Upper lobe of left lung (tissue), 6 donors: ENCODE results near the gene PRLR. TPM values are rescaled to one million over a fixed set of nuclear protein-coding genes. Genes with fewer than 3 reads are reported as not detected.

ENCODE experiments used
- ATAC-seq, 2 donors: fragments of 200-7000 bp; cut with Tn5 transposase; one replicate each; pipeline ENCODE4 v1.9.1; 2022; ENCODE audit warnings: mild to moderate bottlenecking in 2 of 2, moderate library complexity in 2 of 2; ENCODE audit not compliant: low FRiP score in 2 of 2
- DNase-seq, 2 donors: peaks; one replicate each; pipeline ENCODE4 v3.0.0-alpha.2; 2019 to 2020
- H3K27ac ChIP-seq, 4 donors: fragments of 200-600 bp; sonication (generic); one replicate each; pipeline ENCODE4 v1.5.1; 2016 to 2019
- H3K27me3 ChIP-seq, 4 donors: fragments of 200-600 bp; sonication (generic); one replicate each; pipeline ENCODE4 v1.5.1; 2017 to 2019
- H3K36me3 ChIP-seq, 4 donors: fragments of 200-600 bp; sonication (generic); one replicate each; pipeline ENCODE4 v1.5.1; 2016 to 2019
- H3K4me1 ChIP-seq, 4 donors: fragments of 200-600 bp; sonication (generic); one replicate each; pipeline ENCODE4 v1.5.1; 2018 to 2019
- H3K4me3 ChIP-seq, 4 donors: fragments of 200-600 bp; sonication (generic); one replicate each; pipeline ENCODE4 v1.5.1; 2017 to 2019; ENCODE audit warnings: mild to moderate bottlenecking in 2 of 4, moderate library complexity in 1 of 4
- H3K9me3 ChIP-seq, 4 donors: fragments of 200-600 bp; sonication (generic); one replicate each; pipeline ENCODE4 v1.5.1; 2018 to 2019
- EP300 ChIP-seq, 4 donors: sonication (generic); formaldehyde crosslinking; IDR thresholded peaks; one replicate each; pipeline ENCODE4 v1.5.1; 2017; ENCODE audit warnings: antibody characterized with exemption in 4 of 4, control low read depth in 2 of 4
- POLR2A ChIP-seq, 4 donors: fragments of 450-650 bp; IDR thresholded peaks; one replicate each; pipeline ENCODE4 v1.5.1; 2016 to 2017; ENCODE audit warnings: antibody characterized with exemption in 4 of 4, mild to moderate bottlenecking in 2 of 4
- POLR2AphosphoS5 ChIP-seq, 2 donors: sonication (generic); formaldehyde crosslinking; IDR thresholded peaks; one replicate each; pipeline ENCODE4 v1.5.1; 2017; ENCODE audit warnings: antibody characterized with exemption in 2 of 2
- WGBS, 2 donors: methylation state at CpG; one replicate each; pipeline ENCODE4 v1.1.5; 2017 to 2018; 5-methylcytosine and 5-hydroxymethylcytosine counted together
- total RNA-seq, 6 donors: library from RNA; depleted of rRNA in 4 of 6; stranded (reverse); fragments of >200 nt in 4 of 6; gene quantifications; one replicate each; pipeline versions ENCODE4 v1.1.0 to v1.2.1, GENCODE V29; 2016 to 2021
- TF ChIP-seq, protein P1 (sequence below), 6 experiments: fragments of 450-650 bp in 4 of 6; fragments of 200-600 bp in 2 of 6; sonication (generic) in 2 of 6; IDR thresholded peaks; one replicate each; pipeline ENCODE4 v1.5.1; 2016 to 2019; ENCODE audit warnings: antibody characterized with exemption in 6 of 6
- donor health status: DM: no; HTN: no; CAD: no; lungs with moderate emphysema.
- donor health status: DM: no; HTN: yes; CAD: no; lungs with severe emphysema.

PRLR gene
- total RNA-seq, 6 donors from 2014 or later = 0.49 to 3.6 (median 1.8) TPM; not detected in 1

DNA sequence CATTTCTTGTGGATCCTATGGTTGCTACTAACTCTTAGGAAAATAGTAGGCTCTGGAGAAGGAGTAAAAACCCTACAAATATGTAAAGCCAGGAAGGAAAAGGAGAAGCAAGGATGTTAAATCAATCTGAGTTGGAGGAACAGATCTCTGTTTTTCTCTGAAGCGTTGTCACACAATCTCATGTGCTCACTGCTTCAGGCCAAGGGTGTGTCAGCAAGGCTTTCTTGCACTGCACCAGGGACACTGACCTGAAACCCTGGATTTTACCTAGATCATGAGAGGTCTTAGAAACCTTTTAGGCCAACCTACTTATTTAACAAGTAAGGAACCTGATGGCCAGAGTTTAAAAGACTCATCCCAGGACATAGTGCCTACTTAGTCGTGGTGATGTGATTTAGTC is 170.1 kb downstream of the PRLR start:
- TF ChIP-seq, protein P1, sequence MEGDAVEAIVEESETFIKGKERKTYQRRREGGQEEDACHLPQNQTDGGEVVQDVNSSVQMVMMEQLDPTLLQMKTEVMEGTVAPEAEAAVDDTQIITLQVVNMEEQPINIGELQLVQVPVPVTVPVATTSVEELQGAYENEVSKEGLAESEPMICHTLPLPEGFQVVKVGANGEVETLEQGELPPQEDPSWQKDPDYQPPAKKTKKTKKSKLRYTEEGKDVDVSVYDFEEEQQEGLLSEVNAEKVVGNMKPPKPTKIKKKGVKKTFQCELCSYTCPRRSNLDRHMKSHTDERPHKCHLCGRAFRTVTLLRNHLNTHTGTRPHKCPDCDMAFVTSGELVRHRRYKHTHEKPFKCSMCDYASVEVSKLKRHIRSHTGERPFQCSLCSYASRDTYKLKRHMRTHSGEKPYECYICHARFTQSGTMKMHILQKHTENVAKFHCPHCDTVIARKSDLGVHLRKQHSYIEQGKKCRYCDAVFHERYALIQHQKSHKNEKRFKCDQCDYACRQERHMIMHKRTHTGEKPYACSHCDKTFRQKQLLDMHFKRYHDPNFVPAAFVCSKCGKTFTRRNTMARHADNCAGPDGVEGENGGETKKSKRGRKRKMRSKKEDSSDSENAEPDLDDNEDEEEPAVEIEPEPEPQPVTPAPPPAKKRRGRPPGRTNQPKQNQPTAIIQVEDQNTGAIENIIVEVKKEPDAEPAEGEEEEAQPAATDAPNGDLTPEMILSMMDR (IDR thresholded peaks at IDR 0.05) = no peak
- no peak for TF ChIP-seq EP300 (IDR thresholded peaks at IDR 0.05)
- no peak for TF ChIP-seq POLR2A (IDR thresholded peaks at IDR 0.05)
- TF ChIP-seq POLR2AphosphoS5 (IDR thresholded peaks at IDR 0.05) = no peak
- no peaks in the 10 kb centered on the region for H3K4me1 ChIP-seq
- no peaks in the 10 kb centered on the region for H3K27me3 ChIP-seq
- no peak overlapping the region for H3K27ac ChIP-seq
- H3K36me3 ChIP-seq = no peaks in the 10 kb centered on the region
- 57 to 96% methylated on average over 2 of the region's 2 CpGs for WGBS, 2 donors
- no peak overlapping the region for H3K4me3 ChIP-seq
- DNase-seq = no peak
- no peaks in the 10 kb centered on the region for H3K9me3 ChIP-seq
- no peak for ATAC-seq

DNA sequence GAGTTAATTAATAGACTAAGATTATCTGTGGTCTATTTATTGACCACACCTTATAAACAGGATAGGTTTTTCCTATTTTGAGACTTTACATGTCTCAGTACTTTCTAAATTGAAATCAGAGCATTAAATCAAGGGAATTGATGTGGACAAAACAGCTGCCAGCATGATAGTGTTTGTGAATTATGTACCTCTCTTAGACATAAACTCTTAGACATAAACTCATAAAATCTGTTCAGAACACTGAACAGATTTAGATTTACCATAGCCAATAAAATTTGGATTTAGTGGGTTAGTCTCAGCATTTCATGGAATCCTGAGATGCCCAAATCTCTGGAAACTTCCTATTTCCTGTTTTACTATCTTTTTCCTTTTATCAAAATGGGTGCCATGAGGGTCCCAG is 171.0 kb downstream of the PRLR start:
- H3K4me3 ChIP-seq = no peak overlapping the region
- TF ChIP-seq, protein P1 (IDR thresholded peaks at IDR 0.05) = no peak
- TF ChIP-seq POLR2AphosphoS5 (IDR thresholded peaks at IDR 0.05) (no peak), POLR2A (IDR thresholded peaks at IDR 0.05) (no peak), EP300 (IDR thresholded peaks at IDR 0.05) (no peak)
- no peaks in the 10 kb centered on the region for H3K4me1 ChIP-seq
- H3K27me3 ChIP-seq = no peaks in the 10 kb centered on the region
- DNase-seq (no peak), ATAC-seq (no peak)
- H3K9me3 ChIP-seq = no peaks in the 10 kb centered on the region
- no peaks in the 10 kb centered on the region for H3K36me3 ChIP-seq
- H3K27ac ChIP-seq = no peak overlapping the region

DNA sequence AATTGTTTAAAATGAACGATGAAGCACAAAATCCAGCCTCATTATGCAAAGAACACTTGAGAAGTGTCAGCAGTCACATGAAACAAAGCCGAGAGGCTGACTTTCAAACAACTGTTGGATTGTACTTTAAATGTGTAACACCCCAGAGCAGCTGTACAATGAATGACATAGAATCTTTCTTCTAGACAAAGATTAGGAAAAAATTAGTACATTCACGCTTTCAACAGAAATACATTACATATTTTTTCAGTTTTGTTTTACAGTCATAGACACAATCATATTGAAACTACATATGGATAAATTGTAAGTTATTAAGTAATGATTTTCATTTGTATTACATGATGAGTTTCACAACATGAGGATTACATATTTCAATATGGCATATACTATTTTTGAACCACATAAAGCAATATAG is 171.9 kb downstream of the PRLR start:
- 53 to 63% methylated on average over 3 of the region's 3 CpGs for WGBS, 2 donors
- no peak for ATAC-seq
- H3K4me3 ChIP-seq = no peak overlapping the region
- H3K27me3 ChIP-seq = no peaks in the 10 kb centered on the region
- H3K9me3 ChIP-seq = no peaks in the 10 kb centered on the region
- no peaks in the 10 kb centered on the region for H3K36me3 ChIP-seq
- no peak for DNase-seq
- TF ChIP-seq POLR2AphosphoS5 (IDR thresholded peaks at IDR 0.05) = no peak
- no peak for TF ChIP-seq EP300 (IDR thresholded peaks at IDR 0.05)
- TF ChIP-seq, protein P1 (IDR thresholded peaks at IDR 0.05) = no peak
- no peak overlapping the region for H3K27ac ChIP-seq
- no peaks in the 10 kb centered on the region for H3K4me1 ChIP-seq

DNA sequence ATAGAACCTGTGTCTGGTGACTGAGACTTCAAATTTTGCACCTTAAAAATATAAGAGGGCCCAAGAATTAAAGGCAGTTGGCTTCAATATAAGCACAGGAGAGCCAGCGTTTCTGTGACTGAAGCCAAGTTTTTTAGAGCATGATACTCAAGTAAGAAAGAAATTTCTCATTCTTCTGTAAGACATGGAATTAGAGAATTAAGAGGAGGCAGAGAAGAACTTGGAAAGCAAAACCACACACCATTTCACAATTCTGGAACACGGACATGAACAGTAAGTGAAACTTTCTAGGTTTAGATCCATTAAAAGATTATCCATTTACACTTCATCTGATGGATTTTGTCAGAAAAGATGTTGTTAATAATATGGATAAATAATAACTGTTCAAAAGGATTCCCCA is 173.6 kb downstream of the PRLR start:
- 53 to 57% methylated on average over 2 of the region's 2 CpGs for WGBS, 2 donors
- no peaks in the 10 kb centered on the region for H3K36me3 ChIP-seq
- DNase-seq (no peak), ATAC-seq (no peak)
- TF ChIP-seq POLR2A (IDR thresholded peaks at IDR 0.05) = no peak
- TF ChIP-seq EP300 (IDR thresholded peaks at IDR 0.05) = no peak
- TF ChIP-seq, protein P1 (IDR thresholded peaks at IDR 0.05) = no peak
- no peak for TF ChIP-seq POLR2AphosphoS5 (IDR thresholded peaks at IDR 0.05)
- H3K27me3 ChIP-seq = no peaks in the 10 kb centered on the region
- no peaks in the 10 kb centered on the region for H3K9me3 ChIP-seq
- H3K4me3 ChIP-seq = no peak overlapping the region
- H3K4me1 ChIP-seq = no peaks in the 10 kb centered on the region
- H3K27ac ChIP-seq = no peak overlapping the region

DNA sequence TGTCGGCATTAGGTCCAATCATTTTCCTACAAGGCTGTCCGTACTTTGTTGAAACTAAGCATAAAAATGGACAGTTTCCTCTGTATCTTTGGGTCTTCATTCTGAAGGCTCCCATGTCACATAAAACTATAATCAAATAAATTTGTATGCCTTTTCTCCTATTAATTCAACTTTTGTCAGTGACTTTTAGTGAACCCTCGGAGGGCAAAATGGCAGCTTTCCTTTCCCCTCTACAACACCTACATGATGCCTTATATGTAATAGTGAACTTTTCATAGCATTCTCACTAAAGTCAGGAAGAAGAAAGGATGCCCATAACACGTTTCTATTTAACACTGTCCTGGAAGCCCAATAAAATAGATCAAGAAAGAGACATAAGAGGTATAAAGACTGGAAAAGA is 177.4 kb downstream of the PRLR start:
- TF ChIP-seq POLR2A (IDR thresholded peaks at IDR 0.05) = no peak
- TF ChIP-seq, protein P1 (IDR thresholded peaks at IDR 0.05) = no peak
- no peak for TF ChIP-seq POLR2AphosphoS5 (IDR thresholded peaks at IDR 0.05)
- no peak for TF ChIP-seq EP300 (IDR thresholded peaks at IDR 0.05)
- no peak for ATAC-seq

More for the DNA sequence above, 177.4 kb downstream of the PRLR start:
- no peak overlapping the region for H3K4me3 ChIP-seq
- no peaks in the 10 kb centered on the region for H3K9me3 ChIP-seq
- 83 to 90% methylated on average over 4 of the region's 4 CpGs for WGBS, 2 donors
- no peaks in the 10 kb centered on the region for H3K27me3 ChIP-seq
- DNase-seq = no peak
- H3K4me1 ChIP-seq = no peaks in the 10 kb centered on the region
- H3K27ac ChIP-seq = no peak overlapping the region
- H3K36me3 ChIP-seq = no peaks in the 10 kb centered on the region
